ENCODE measurements around the gene B3GNT2. TPM values are rescaled to one million over a fixed set of nuclear protein-coding genes. Genes with fewer than 3 reads are reported as not detected.

B3GNT2 gene
- total RNA-seq, 1 donor from 2014 or later = 23.8 TPM

GRCh38 chr2:62257466-62257865 is 61.6 kb downstream of the B3GNT2 start:
- Histone ChIP-seq H3K4me2 (ENCODE audit: low read length) (no peak overlapping the region), H4K20me1 (ENCODE audit: insufficient read depth, low read length) (no peaks in the 10 kb centered on the region), H3K9ac (ENCODE audit: low read length) (no peak overlapping the region), H3K36me3 (ENCODE audit: insufficient read depth, low read length) (no peaks in the 10 kb centered on the region), H3K27ac (ENCODE audit: low read depth, low read length) (no peak overlapping the region), H2AFZ (ENCODE audit: low read depth, low read length) (no peak overlapping the region), H3K9me3 (ENCODE audit: insufficient read depth, low read depth, low read length) (no peaks in the 10 kb centered on the region), H3K27me3 (ENCODE audit: insufficient read depth, low read length) (no peaks in the 10 kb centered on the region), H3K79me2 (ENCODE audit: insufficient read depth, low read length) (no peaks in the 10 kb centered on the region), H3K4me1 (ENCODE audit: insufficient read depth, low read length) (no peaks in the 10 kb centered on the region), H3K4me3 (ENCODE audit: insufficient read depth, low read depth, low read length) (no peak overlapping the region)
- FAIRE-seq (no peak), DNase-seq (ENCODE audit: low read depth) (no peak)
- Mint-ChIP-seq H3K4me1 (ENCODE audit: low read depth, unreplicated experiment) (peaks cover 2% of the 10 kb centered on the region), H3K9me3 (ENCODE audit: unreplicated experiment) (peaks cover 6% of the 10 kb centered on the region), H3K36me3 (ENCODE audit: low read depth, unreplicated experiment) (no peaks in the 10 kb centered on the region), H3K4me3 (ENCODE audit: unreplicated experiment) (no peak overlapping the region), H3K27ac (ENCODE audit: unreplicated experiment) (no peak overlapping the region), H3K27me3 (ENCODE audit: low read depth, unreplicated experiment) (no peaks in the 10 kb centered on the region)
- TF ChIP-seq EZH2 (IDR thresholded peaks at IDR 0.05; ENCODE audit: insufficient read depth, low read length) (no peak), CTCF (IDR thresholded peaks at IDR 0.05; ENCODE audit: insufficient read depth, low read depth, low read length) (no peak)

GRCh38 chr2:62263076-62263715 is 67.3 kb downstream of the B3GNT2 start:
- Histone ChIP-seq H3K36me3 (ENCODE audit: insufficient read depth, low read length) (no peaks in the 10 kb centered on the region), H3K9me3 (ENCODE audit: insufficient read depth, low read depth, low read length) (no peaks in the 10 kb centered on the region), H3K4me3 (ENCODE audit: insufficient read depth, low read depth, low read length) (no peak overlapping the region), H3K27me3 (ENCODE audit: insufficient read depth, low read length) (no peaks in the 10 kb centered on the region), H3K9ac (ENCODE audit: low read length) (no peak overlapping the region), H3K27ac (ENCODE audit: low read depth, low read length) (no peak overlapping the region), H4K20me1 (ENCODE audit: insufficient read depth, low read length) (no peaks in the 10 kb centered on the region), H2AFZ (ENCODE audit: low read depth, low read length) (no peak overlapping the region), H3K79me2 (ENCODE audit: insufficient read depth, low read length) (no peaks in the 10 kb centered on the region), H3K4me2 (ENCODE audit: low read length) (no peak overlapping the region), H3K4me1 (ENCODE audit: insufficient read depth, low read length) (peaks cover 6% of the 10 kb centered on the region)
- H3K27ac Mint-ChIP-seq (ENCODE audit: unreplicated experiment) = no peak overlapping the region
- H3K4me1 Mint-ChIP-seq (ENCODE audit: low read depth, unreplicated experiment) = peaks cover 22% of the 10 kb centered on the region
- FAIRE-seq = no peak
- no peaks in the 10 kb centered on the region for H3K9me3 Mint-ChIP-seq (ENCODE audit: unreplicated experiment)
- TF ChIP-seq EZH2 (IDR thresholded peaks at IDR 0.05; ENCODE audit: insufficient read depth, low read length) = no peak
- no peaks in the 10 kb centered on the region for H3K36me3 Mint-ChIP-seq (ENCODE audit: low read depth, unreplicated experiment)
- H3K27me3 Mint-ChIP-seq (ENCODE audit: low read depth, unreplicated experiment) = no peaks in the 10 kb centered on the region
- no peak overlapping the region for H3K4me3 Mint-ChIP-seq (ENCODE audit: unreplicated experiment)
- no peak for DNase-seq (ENCODE audit: low read depth)

GRCh38 chr2:62264186-62264585 is 68.3 kb downstream of the B3GNT2 start:
- Histone ChIP-seq H3K9ac (ENCODE audit: low read length) (no peak overlapping the region), H3K36me3 (ENCODE audit: insufficient read depth, low read length) (no peaks in the 10 kb centered on the region), H3K4me1 (ENCODE audit: insufficient read depth, low read length) (peaks cover 6% of the 10 kb centered on the region), H2AFZ (ENCODE audit: low read depth, low read length) (no peak overlapping the region), H3K4me3 (ENCODE audit: insufficient read depth, low read depth, low read length) (no peak overlapping the region), H3K27ac (ENCODE audit: low read depth, low read length) (no peak overlapping the region), H4K20me1 (ENCODE audit: insufficient read depth, low read length) (no peaks in the 10 kb centered on the region), H3K79me2 (ENCODE audit: insufficient read depth, low read length) (no peaks in the 10 kb centered on the region), H3K27me3 (ENCODE audit: insufficient read depth, low read length) (no peaks in the 10 kb centered on the region), H3K4me2 (ENCODE audit: low read length) (no peak overlapping the region), H3K9me3 (ENCODE audit: insufficient read depth, low read depth, low read length) (no peaks in the 10 kb centered on the region)
- Mint-ChIP-seq H3K9me3 (ENCODE audit: unreplicated experiment) (no peaks in the 10 kb centered on the region), H3K27ac (ENCODE audit: unreplicated experiment) (no peak overlapping the region), H3K4me3 (ENCODE audit: unreplicated experiment) (no peak overlapping the region), H3K4me1 (ENCODE audit: low read depth, unreplicated experiment) (peaks cover 22% of the 10 kb centered on the region), H3K36me3 (ENCODE audit: low read depth, unreplicated experiment) (no peaks in the 10 kb centered on the region), H3K27me3 (ENCODE audit: low read depth, unreplicated experiment) (no peaks in the 10 kb centered on the region)
- FAIRE-seq (no peak), DNase-seq (ENCODE audit: low read depth) (no peak)
- TF ChIP-seq CTCF (IDR thresholded peaks at IDR 0.05; ENCODE audit: insufficient read depth, low read depth, low read length) (no peak), EZH2 (IDR thresholded peaks at IDR 0.05; ENCODE audit: insufficient read depth, low read length) (no peak)
